Measurements from ENCODE around the gene SRRD. TPM values are rescaled to one million over a fixed set of nuclear protein-coding genes. Genes with fewer than 3 reads are reported as not detected.

SRRD gene
- total and polyA plus RNA-seq, 2 of the 8 experiments (the other 6 are each of a cell fraction or from before 2014, with no cell fraction given) = 17.1 to 25.3 TPM

DNA sequence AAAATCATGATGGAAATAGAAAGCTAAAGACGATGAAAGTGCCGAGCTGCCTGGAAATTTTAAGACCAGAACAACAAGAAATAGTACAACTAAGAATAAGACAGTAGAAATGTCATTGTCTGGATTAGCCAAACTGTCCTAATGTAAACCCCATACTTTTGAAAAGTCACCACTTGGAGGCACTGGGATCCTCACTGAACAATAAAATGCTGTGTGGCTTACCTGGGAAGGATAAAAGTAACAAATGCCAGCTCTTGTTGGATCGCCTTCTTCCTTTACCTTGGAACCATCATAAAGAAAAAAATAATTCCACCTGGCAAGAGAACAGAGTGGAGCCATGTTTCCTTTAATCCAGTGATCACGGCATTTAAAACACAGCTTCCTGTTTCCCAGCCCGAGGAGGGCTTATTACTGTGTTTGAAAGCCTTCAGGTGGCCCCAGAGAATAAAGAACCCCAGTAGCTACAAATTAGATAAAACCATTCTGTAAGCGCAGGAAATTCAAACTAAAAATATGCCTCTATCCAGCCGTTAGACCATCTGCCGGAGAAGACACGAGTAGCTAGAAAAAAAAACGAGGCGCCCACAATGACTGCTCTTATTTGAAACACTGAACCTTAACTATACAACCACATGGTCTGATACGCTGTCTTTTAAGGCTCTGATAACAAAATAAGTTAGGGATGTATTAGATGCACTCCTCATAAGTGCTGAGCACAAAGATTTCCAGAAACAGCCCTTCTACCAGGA lies 4.5 kb upstream of the SRRD start:
- DNase-seq (ENCODE audit: low read depth in 1 of 2, low spot score in 2 of 2) (no peak), FAIRE-seq (no peak)
- Histone ChIP-seq H3K4me3 (ENCODE audit: extremely low read depth in 1 of 4, insufficient read depth in 2 of 4, low read depth in 3 of 4, low read length in 4 of 4) (peak overlapping the region in 1 of 4 experiments; percentile 27; a peak in 1 of 8 replicates), H3K9ac (replicated peaks in 1 of 4; ENCODE audit: extremely low read depth in 1 of 4, low read depth in 3 of 4, low read length in 3 of 4) (no peak overlapping the region), H3K36me3 (ENCODE audit: control insufficient read depth in 2 of 4, insufficient read depth in 4 of 4, low read length in 3 of 4) (peaks cover 5 to 28% (median 20%) of the 10 kb centered on the region in 4 experiments; a peak in 7 of 8 replicates), H2BK5ac (ENCODE audit: low read depth, low read length) (no peak overlapping the region), H3K14ac (ENCODE audit: insufficient read length) (no peak overlapping the region), H2AK5ac (ENCODE audit: low read depth, low read length) (no peak overlapping the region), H4K91ac (replicated peaks; ENCODE audit: insufficient read length, low read length) (no peak overlapping the region), H4K8ac (ENCODE audit: extremely low read depth, insufficient read depth, low read length) (no peak overlapping the region), H3K79me2 (ENCODE audit: control insufficient read depth in 1 of 2, insufficient read depth in 2 of 2, low read length in 2 of 2) (peaks cover under 1 to 41% of the 10 kb centered on the region in 2 experiments; a peak in 3 of 4 replicates), H3K79me1 (ENCODE audit: low read depth, low read length) (no peaks in the 10 kb centered on the region), H4K5ac (ENCODE audit: insufficient read length, low read depth, low read length) (no peak overlapping the region), H3K4ac (replicated peaks; ENCODE audit: insufficient read length, low read depth, low read length) (no peak overlapping the region), H2BK20ac (ENCODE audit: low read length) (no peak overlapping the region), H4K20me1 (replicated peaks in 1 of 2; ENCODE audit: control insufficient read depth in 1 of 2, insufficient read depth in 2 of 2, low read length in 2 of 2) (peaks cover 0 to 3% of the 10 kb centered on the region in 2 experiments), H2BK120ac (replicated peaks; ENCODE audit: low read depth, low read length) (no peak overlapping the region), H3K27ac (ENCODE audit: low read depth, low read length) (no peak overlapping the region), H3K23me2 (ENCODE audit: low read depth, low read length) (peaks cover 8% of the 10 kb centered on the region), H3K4me1 (replicated peaks in 1 of 4; ENCODE audit: control insufficient read depth in 3 of 4, insufficient read depth in 4 of 4, low read length in 3 of 4) (peaks cover 0 to 12% (median 5%) of the 10 kb centered on the region in 4 experiments; a peak in 5 of 7 replicates), H2BK15ac (ENCODE audit: low read length) (no peak overlapping the region), H3K23ac (ENCODE audit: insufficient read length) (no peak overlapping the region), H2AFZ (ENCODE audit: low read length) (no peak overlapping the region), H3K56ac (replicated peaks; ENCODE audit: insufficient read length, low read depth, low read length) (no peak overlapping the region), H3K18ac (ENCODE audit: extremely low read depth, low read length) (no peak overlapping the region), H3K9me3 (ENCODE audit: insufficient read depth in 2 of 2, low read depth in 1 of 2, low read length in 1 of 2) (no peaks in the 10 kb centered on the region), H3K27me3 (replicated peaks in 1 of 4; ENCODE audit: control insufficient read depth in 3 of 4, extremely low read depth in 1 of 4, insufficient read depth in 3 of 4, low read length in 3 of 4) (no peaks in the 10 kb centered on the region), H2BK12ac (ENCODE audit: low read depth, low read length) (no peak overlapping the region), H3K4me2 (ENCODE audit: insufficient read depth in 1 of 2, low read depth in 2 of 2, low read length in 2 of 2) (peak overlapping the region; percentile 37 to 96; a peak in 2 of 4 replicates)
- 88% methylated on average over 12 of the region's 12 CpGs; no CpG with 5 or more reads in 1 of the 2 experiments for WGBS, 2 experiments (ENCODE audit: extremely low coverage in 1 of 2, insufficient coverage in 1 of 2, insufficient read length in 1 of 2, insufficient replicate concordance in 2 of 2, low coverage in 1 of 2, low lambda C conversion rate in 2 of 2, missing lambda C conversion rate in 1 of 2)
- CTCF ChIA-PET (ENCODE audit: partially characterized antibody) = interaction anchor here (0.6 to 2.3 kb wide), 6 partner anchors 12 to 195 kb away, joined by 3 to 6 read pairs (median 3); no protein-coding TSS in a partner anchor
- POLR2A ChIA-PET (ENCODE audit: partially characterized antibody) = interaction anchor here (0.6 to 1.6 kb wide), 4 partner anchors 20 to 634 kb away, joined by 3 read pairs; no protein-coding TSS in a partner anchor
- TF ChIP-seq, protein P1, sequence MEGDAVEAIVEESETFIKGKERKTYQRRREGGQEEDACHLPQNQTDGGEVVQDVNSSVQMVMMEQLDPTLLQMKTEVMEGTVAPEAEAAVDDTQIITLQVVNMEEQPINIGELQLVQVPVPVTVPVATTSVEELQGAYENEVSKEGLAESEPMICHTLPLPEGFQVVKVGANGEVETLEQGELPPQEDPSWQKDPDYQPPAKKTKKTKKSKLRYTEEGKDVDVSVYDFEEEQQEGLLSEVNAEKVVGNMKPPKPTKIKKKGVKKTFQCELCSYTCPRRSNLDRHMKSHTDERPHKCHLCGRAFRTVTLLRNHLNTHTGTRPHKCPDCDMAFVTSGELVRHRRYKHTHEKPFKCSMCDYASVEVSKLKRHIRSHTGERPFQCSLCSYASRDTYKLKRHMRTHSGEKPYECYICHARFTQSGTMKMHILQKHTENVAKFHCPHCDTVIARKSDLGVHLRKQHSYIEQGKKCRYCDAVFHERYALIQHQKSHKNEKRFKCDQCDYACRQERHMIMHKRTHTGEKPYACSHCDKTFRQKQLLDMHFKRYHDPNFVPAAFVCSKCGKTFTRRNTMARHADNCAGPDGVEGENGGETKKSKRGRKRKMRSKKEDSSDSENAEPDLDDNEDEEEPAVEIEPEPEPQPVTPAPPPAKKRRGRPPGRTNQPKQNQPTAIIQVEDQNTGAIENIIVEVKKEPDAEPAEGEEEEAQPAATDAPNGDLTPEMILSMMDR (IDR thresholded peaks at IDR 0.05; ENCODE audit: control extremely low read depth in 1 of 3, insufficient read depth in 1 of 3, low read depth in 1 of 3, low read length in 3 of 3) = no peak
- TF ChIP-seq, protein P2, sequence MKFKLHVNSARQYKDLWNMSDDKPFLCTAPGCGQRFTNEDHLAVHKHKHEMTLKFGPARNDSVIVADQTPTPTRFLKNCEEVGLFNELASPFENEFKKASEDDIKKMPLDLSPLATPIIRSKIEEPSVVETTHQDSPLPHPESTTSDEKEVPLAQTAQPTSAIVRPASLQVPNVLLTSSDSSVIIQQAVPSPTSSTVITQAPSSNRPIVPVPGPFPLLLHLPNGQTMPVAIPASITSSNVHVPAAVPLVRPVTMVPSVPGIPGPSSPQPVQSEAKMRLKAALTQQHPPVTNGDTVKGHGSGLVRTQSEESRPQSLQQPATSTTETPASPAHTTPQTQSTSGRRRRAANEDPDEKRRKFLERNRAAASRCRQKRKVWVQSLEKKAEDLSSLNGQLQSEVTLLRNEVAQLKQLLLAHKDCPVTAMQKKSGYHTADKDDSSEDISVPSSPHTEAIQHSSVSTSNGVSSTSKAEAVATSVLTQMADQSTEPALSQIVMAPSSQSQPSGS (IDR thresholded peaks at IDR 0.05; ENCODE audit: low read length) = no peak
- TF ChIP-seq CHD2 (IDR thresholded peaks at IDR 0.05; ENCODE audit: low read length) (no peak), CHD1 (IDR thresholded peaks at IDR 0.05; ENCODE audit: low read depth, low read length) (no peak), TBP (IDR thresholded peaks at IDR 0.05; ENCODE audit: low read depth, low read length) (no peak), KDM4A (IDR thresholded peaks at IDR 0.05; ENCODE audit: low read depth, low read length, severe bottlenecking) (no peak)
- TF ChIP-seq, protein P3, sequence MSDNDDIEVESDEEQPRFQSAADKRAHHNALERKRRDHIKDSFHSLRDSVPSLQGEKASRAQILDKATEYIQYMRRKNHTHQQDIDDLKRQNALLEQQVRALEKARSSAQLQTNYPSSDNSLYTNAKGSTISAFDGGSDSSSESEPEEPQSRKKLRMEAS (IDR thresholded peaks at IDR 0.05) = no peak
